ENCODE measurements around the gene NCKAP5L.

NCKAP5L gene

DNA sequence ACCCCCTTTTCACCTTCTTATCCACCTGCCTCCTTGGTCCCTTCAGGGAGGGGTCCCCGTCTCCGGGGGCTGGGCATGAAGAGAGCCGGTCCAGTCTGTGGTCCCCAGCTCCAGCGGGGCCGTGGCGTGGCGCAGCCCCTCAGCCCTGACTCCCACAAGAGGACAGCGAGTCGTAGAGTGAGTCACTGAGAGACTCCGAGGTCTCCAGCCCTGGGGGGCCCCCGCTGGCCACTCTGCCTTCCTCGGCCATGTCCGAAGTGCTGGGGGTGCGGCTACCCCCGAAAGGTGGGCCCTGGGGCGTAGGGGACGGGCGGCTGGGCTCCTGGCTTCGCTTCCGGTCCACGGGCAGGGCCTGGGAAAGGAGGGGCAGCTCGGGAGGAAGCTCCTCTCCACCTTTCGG, 36.5 kb downstream of the NCKAP5L start:
- Histone ChIP-seq H3K9me2 (replicated peaks; ENCODE audit: insufficient read depth, low read length) (no peaks in the 10 kb centered on the region), H2AFZ (ENCODE audit: low read depth, low read length, severe bottlenecking) (no peak overlapping the region), H4K20me1 (ENCODE audit: low read depth, low read length) (no peaks in the 10 kb centered on the region), H3K27me3 (ENCODE audit: low read length) (no peaks in the 10 kb centered on the region), H3K9me3 (ENCODE audit: insufficient read depth, low read length) (no peaks in the 10 kb centered on the region), H3K27ac (ENCODE audit: low read depth, low read length) (no peak overlapping the region), H3K9ac (ENCODE audit: low read length) (no peak overlapping the region), H3K79me2 (ENCODE audit: insufficient read depth, low read length) (no peaks in the 10 kb centered on the region), H3F3A (ENCODE audit: insufficient read depth) (no peaks in the 10 kb centered on the region), H3K4me3 (ENCODE audit: insufficient read depth, low read length, poor library complexity, severe bottlenecking) (no peak overlapping the region), H3K4me2 (ENCODE audit: low read depth, low read length, poor library complexity, severe bottlenecking) (no peak overlapping the region), H3K36me3 (ENCODE audit: low read length) (no peaks in the 10 kb centered on the region)
- TF ChIP-seq, protein P1, sequence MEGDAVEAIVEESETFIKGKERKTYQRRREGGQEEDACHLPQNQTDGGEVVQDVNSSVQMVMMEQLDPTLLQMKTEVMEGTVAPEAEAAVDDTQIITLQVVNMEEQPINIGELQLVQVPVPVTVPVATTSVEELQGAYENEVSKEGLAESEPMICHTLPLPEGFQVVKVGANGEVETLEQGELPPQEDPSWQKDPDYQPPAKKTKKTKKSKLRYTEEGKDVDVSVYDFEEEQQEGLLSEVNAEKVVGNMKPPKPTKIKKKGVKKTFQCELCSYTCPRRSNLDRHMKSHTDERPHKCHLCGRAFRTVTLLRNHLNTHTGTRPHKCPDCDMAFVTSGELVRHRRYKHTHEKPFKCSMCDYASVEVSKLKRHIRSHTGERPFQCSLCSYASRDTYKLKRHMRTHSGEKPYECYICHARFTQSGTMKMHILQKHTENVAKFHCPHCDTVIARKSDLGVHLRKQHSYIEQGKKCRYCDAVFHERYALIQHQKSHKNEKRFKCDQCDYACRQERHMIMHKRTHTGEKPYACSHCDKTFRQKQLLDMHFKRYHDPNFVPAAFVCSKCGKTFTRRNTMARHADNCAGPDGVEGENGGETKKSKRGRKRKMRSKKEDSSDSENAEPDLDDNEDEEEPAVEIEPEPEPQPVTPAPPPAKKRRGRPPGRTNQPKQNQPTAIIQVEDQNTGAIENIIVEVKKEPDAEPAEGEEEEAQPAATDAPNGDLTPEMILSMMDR (IDR thresholded peaks at IDR 0.05; ENCODE audit: insufficient read depth, low read length, poor library complexity, severe bottlenecking), result no peak
- no peak for TF ChIP-seq EZH2phosphoT487 (conservative IDR thresholded peaks at IDR 0.05; ENCODE audit: low read length)

DNA sequence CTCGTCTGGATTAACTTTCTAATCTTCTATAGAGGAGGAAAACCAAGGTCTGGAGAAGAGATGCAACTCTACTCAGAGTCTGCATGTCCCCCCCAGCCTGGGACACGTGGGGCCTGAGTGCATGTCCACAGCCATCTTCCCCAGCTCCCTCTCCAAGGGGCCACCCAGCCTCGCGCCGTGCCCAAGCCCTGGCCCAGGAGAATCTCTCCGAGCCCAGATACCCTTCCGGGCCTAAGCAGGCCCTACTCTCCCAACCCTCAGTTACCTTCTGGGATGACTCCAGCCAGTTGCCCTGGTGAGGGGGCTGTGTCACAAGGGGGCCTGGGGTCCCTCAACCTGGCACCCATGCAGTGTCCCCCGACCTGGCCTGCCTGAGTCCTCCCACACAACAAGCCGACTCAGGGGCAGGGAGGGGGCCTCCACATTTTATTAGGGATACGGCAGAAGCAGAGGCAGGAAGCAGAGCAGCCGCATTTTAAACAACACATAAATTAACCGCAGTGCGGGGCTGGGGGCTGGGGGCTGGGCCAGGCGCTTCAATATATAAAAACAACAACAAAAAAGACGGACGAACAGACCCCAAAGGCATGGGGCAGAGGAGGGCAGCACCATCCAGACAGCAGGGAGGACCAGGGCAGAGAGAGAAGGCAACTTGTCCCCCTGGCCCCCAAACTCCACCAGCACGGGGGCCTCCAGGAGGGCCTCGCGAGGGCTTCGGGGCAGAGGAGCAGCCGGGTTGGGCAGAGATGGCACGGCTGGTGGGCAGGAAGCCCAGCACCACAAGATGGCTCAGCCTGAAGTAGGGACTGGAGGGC, 37.3 kb downstream of the NCKAP5L start:
- Histone ChIP-seq H3K36me3 (ENCODE audit: low read length) (no peaks in the 10 kb centered on the region), H3K4me3 (ENCODE audit: insufficient read depth, low read length, poor library complexity, severe bottlenecking) (no peak overlapping the region)

DNA sequence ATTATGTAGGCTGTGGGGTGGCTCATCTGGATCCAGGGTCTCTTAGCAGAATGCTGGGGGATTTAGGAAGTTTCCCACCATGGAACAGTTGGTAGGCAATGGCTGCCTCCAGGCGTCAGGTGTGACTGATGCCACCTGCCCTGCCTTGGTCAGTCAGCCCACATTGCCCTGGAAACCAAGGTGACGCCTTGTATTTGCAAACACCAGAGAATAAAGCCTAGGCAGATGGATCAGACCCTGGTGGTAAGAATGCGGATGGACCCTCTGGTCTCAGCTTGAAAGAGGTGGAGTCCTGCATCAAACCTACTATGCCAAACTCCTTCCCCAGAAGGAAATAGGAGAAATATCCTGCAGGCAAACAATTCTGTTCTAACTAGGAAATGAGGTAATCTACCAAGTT, 38.2 kb downstream of the NCKAP5L start:
- no peak overlapping the region for H2AFZ ChIP-seq (ENCODE audit: low read depth, low read length, severe bottlenecking)
- H3K9ac ChIP-seq (ENCODE audit: low read length), result no peak overlapping the region
- no peaks in the 10 kb centered on the region for H3K9me3 ChIP-seq (ENCODE audit: insufficient read depth, low read length)
- no peaks in the 10 kb centered on the region for H3K79me2 ChIP-seq (ENCODE audit: insufficient read depth, low read length)
- TF ChIP-seq, protein P1 (IDR thresholded peaks at IDR 0.05; ENCODE audit: insufficient read depth, low read length, poor library complexity, severe bottlenecking), result no peak
- TF ChIP-seq EZH2phosphoT487 (conservative IDR thresholded peaks at IDR 0.05; ENCODE audit: low read length), result no peak
- H3K36me3 ChIP-seq (ENCODE audit: low read length), result no peaks in the 10 kb centered on the region
- H3K4me3 ChIP-seq (ENCODE audit: insufficient read depth, low read length, poor library complexity, severe bottlenecking), result no peak overlapping the region
- no peak overlapping the region for H3K4me2 ChIP-seq (ENCODE audit: low read depth, low read length, poor library complexity, severe bottlenecking)
- H4K20me1 ChIP-seq (ENCODE audit: low read depth, low read length), result no peaks in the 10 kb centered on the region
- H3K27ac ChIP-seq (ENCODE audit: low read depth, low read length), result no peak overlapping the region
- H3K27me3 ChIP-seq (ENCODE audit: low read length), result no peaks in the 10 kb centered on the region
- H3K9me2 ChIP-seq (replicated peaks; ENCODE audit: insufficient read depth, low read length), result no peaks in the 10 kb centered on the region
- no peaks in the 10 kb centered on the region for H3F3A ChIP-seq (ENCODE audit: insufficient read depth)

More for the DNA sequence above, 37.3 kb downstream of the NCKAP5L start:
- H3K9ac ChIP-seq (ENCODE audit: low read length), result no peak overlapping the region
- no peaks in the 10 kb centered on the region for H3K79me2 ChIP-seq (ENCODE audit: insufficient read depth, low read length)
- H3K27ac ChIP-seq (ENCODE audit: low read depth, low read length), result no peak overlapping the region
- no peaks in the 10 kb centered on the region for H3K9me2 ChIP-seq (replicated peaks; ENCODE audit: insufficient read depth, low read length)
- no peak overlapping the region for H2AFZ ChIP-seq (ENCODE audit: low read depth, low read length, severe bottlenecking)
- no peak overlapping the region for H3K4me2 ChIP-seq (ENCODE audit: low read depth, low read length, poor library complexity, severe bottlenecking)
- no peaks in the 10 kb centered on the region for H3K9me3 ChIP-seq (ENCODE audit: insufficient read depth, low read length)
- no peak for TF ChIP-seq EZH2phosphoT487 (conservative IDR thresholded peaks at IDR 0.05; ENCODE audit: low read length)
- TF ChIP-seq, protein P1 (IDR thresholded peaks at IDR 0.05; ENCODE audit: insufficient read depth, low read length, poor library complexity, severe bottlenecking), result no peak
- no peaks in the 10 kb centered on the region for H4K20me1 ChIP-seq (ENCODE audit: low read depth, low read length)
- no peaks in the 10 kb centered on the region for H3K27me3 ChIP-seq (ENCODE audit: low read length)
- H3F3A ChIP-seq (ENCODE audit: insufficient read depth), result no peaks in the 10 kb centered on the region

Measured in SU-DHL-6 (cell line).